Ascending aorta (tissue), 2 donors: ENCODE results near the gene PLA2G4E. TPM values are rescaled to one million over a fixed set of nuclear protein-coding genes. Genes with fewer than 3 reads are reported as not detected.

Source experiments
- DNase-seq, 2 donors: peaks; one replicate each; pipeline ENCODE4 v3.0.0-alpha.2; 2019; ENCODE audit warnings: low spot score in 2 of 2
- H3K27ac ChIP-seq, 2 donors: fragments of 200-600 bp; sonication (generic); one replicate each; pipeline ENCODE4 v1.5.1; 2016 to 2017; ENCODE audit warnings: mild to moderate bottlenecking in 1 of 2
- H3K27me3 ChIP-seq: fragments of 200-600 bp; sonication (generic); one replicate; pipeline ENCODE4 v1.5.1; 2017
- H3K36me3 ChIP-seq, 2 donors: fragments of 200-600 bp; sonication (generic); one replicate each; pipeline ENCODE4 v1.5.1; 2016
- H3K4me1 ChIP-seq, 2 donors: fragments of 200-600 bp; sonication (generic); one replicate each; pipeline ENCODE4 v1.5.1; 2016 to 2017; ENCODE audit warnings: mild to moderate bottlenecking in 1 of 2
- H3K4me3 ChIP-seq, 2 donors: fragments of 200-600 bp; sonication (generic); one replicate each; pipeline ENCODE4 v1.5.1; 2016 to 2017; ENCODE audit warnings: mild to moderate bottlenecking in 1 of 2
- H3K9me3 ChIP-seq, 2 donors: fragments of 200-600 bp; sonication (generic); one replicate each; pipeline ENCODE4 v1.5.1; 2016
- CTCF ChIP-seq, 3 experiments: fragments of 200-600 bp in 2 of 3; fragments of 450-650 bp in 1 of 3; sonication (generic) in 2 of 3; IDR thresholded peaks; one replicate each; pipeline ENCODE4 v1.5.1; 2016 to 2019; ENCODE audit warnings: antibody characterized with exemption in 3 of 3, mild to moderate bottlenecking in 1 of 3, moderate library complexity in 1 of 3
- intact Hi-C: fragments of 100-400 bp; cut with DNase I; formaldehyde crosslinking; loops from one replicate; pipeline ENCODE4 v1.15.1; 2023
- total RNA-seq: library from RNA; depleted of rRNA; stranded (reverse); fragments of >200 nt; gene quantifications from one replicate; pipeline ENCODE4 v1.1.0, GENCODE V29; 2016

Gene PLA2G4E
- total RNA-seq, 1 donor from 2014 or later, result not detected

GRCh38 chr15:42012928-42013482 lies 7.8 kb downstream of the PLA2G4E start:
- Histone ChIP-seq H3K4me3 (no peak overlapping the region), H3K9me3 (no peaks in the 10 kb centered on the region), H3K36me3 (no peaks in the 10 kb centered on the region), H3K4me1 (no peaks in the 10 kb centered on the region), H3K27ac (no peak overlapping the region), H3K27me3 (no peaks in the 10 kb centered on the region)
- intact Hi-C loops, result no loop called here
- no peak for TF ChIP-seq CTCF (IDR thresholded peaks at IDR 0.05)
- DNase-seq, result no peak

GRCh38 chr15:42012241-42012640 lies 8.6 kb downstream of the PLA2G4E start:
- Histone ChIP-seq H3K27me3 (no peaks in the 10 kb centered on the region), H3K4me3 (no peak overlapping the region), H3K4me1 (no peaks in the 10 kb centered on the region), H3K9me3 (no peaks in the 10 kb centered on the region), H3K27ac (no peak overlapping the region), H3K36me3 (no peaks in the 10 kb centered on the region)
- DNase-seq, result no peak
- TF ChIP-seq CTCF (IDR thresholded peaks at IDR 0.05), result no peak
- intact Hi-C loops, result no loop called here

- intact Hi-C loops, result no loop called here
- Histone ChIP-seq H3K4me3 (no peak overlapping the region), H3K27me3 (no peaks in the 10 kb centered on the region), H3K36me3 (no peaks in the 10 kb centered on the region), H3K27ac (no peak overlapping the region), H3K4me1 (no peaks in the 10 kb centered on the region), H3K9me3 (no peaks in the 10 kb centered on the region)
- no peak for DNase-seq
- TF ChIP-seq CTCF (IDR thresholded peaks at IDR 0.05), result no peak
Measured at GRCh38 chr15:42011074-42011473, 9.8 kb downstream of the PLA2G4E start.

- DNase-seq, result no peak
- Histone ChIP-seq H3K36me3 (no peaks in the 10 kb centered on the region), H3K4me1 (no peaks in the 10 kb centered on the region), H3K27me3 (no peaks in the 10 kb centered on the region), H3K4me3 (no peak overlapping the region), H3K27ac (no peak overlapping the region), H3K9me3 (no peaks in the 10 kb centered on the region)
- no peak for TF ChIP-seq CTCF (IDR thresholded peaks at IDR 0.05)
- intact Hi-C loops, result no loop called here
Measured at GRCh38 chr15:42010434-42010833, 10.4 kb downstream of the PLA2G4E start.

- no peaks in the 10 kb centered on the region for H3K9me3 ChIP-seq
- H3K27ac ChIP-seq, result no peak overlapping the region
- H3K4me3 ChIP-seq, result no peak overlapping the region
- intact Hi-C loops, result no loop called here
- H3K36me3 ChIP-seq, result no peaks in the 10 kb centered on the region
- no peak for DNase-seq
- H3K4me1 ChIP-seq, result no peaks in the 10 kb centered on the region
- H3K27me3 ChIP-seq, result no peaks in the 10 kb centered on the region
- no peak for TF ChIP-seq CTCF (IDR thresholded peaks at IDR 0.05)
Measured at GRCh38 chr15:42009474-42009873, 11.4 kb downstream of the PLA2G4E start.

GRCh38 chr15:42009022-42009421 lies 11.8 kb downstream of the PLA2G4E start:
- Histone ChIP-seq H3K36me3 (no peaks in the 10 kb centered on the region), H3K4me1 (no peaks in the 10 kb centered on the region), H3K27me3 (no peaks in the 10 kb centered on the region), H3K27ac (no peak overlapping the region), H3K4me3 (no peak overlapping the region), H3K9me3 (no peaks in the 10 kb centered on the region)
- TF ChIP-seq CTCF (IDR thresholded peaks at IDR 0.05), result no peak
- intact Hi-C loops, result no loop called here
- DNase-seq, result no peak
